H1 (cell line): ENCODE results near the gene MYPN. TPM values are rescaled to one million over a fixed set of nuclear protein-coding genes. Genes with fewer than 3 reads are reported as not detected.

Source experiments
- CTCF ChIA-PET: fragments of 300-600 bp; sonication (Branson Sonifier 250); formaldehyde crosslinking; loops from one replicate; lab custom pipeline; 2021; ENCODE audit not compliant: partially characterized antibody; lab: Charles Lee
- POLR2A ChIA-PET: fragments of 300-600 bp; sonication (Branson Sonifier 250); formaldehyde crosslinking; loops from one replicate; lab custom pipeline; 2021; ENCODE audit warnings: inconsistent platforms; ENCODE audit not compliant: partially characterized antibody; lab: Charles Lee
- DNase-seq, 2 experiments: peaks; one replicate each; pipeline versions ENCODE4 v3.0.0 to v3.0.0-alpha.2; 2010 to 2022; ENCODE audit warnings: low spot score in 2 of 2, low read depth in 1 of 2, mixed read lengths in 1 of 2
- FAIRE-seq: peaks from 2 replicates; lab custom pipeline; 2011; peaks lifted over from hg19 to GRCh38; lab: Jason Lieb, UNC
- H2AFZ ChIP-seq: 2 replicates; pipeline ENCODE4 v1.8.1; 2012; ENCODE audit warnings: low read length, inconsistent platforms
- H2AK5ac ChIP-seq: 2 replicates; pipeline ENCODE4 v1.6.1; 2013; ENCODE audit warnings: low read depth, low read length
- H2BK120ac ChIP-seq: replicated peaks from 2 replicates; pipeline ENCODE3; 2013; ENCODE audit warnings: low read depth, low read length, inconsistent platforms
- H2BK12ac ChIP-seq: 2 replicates; pipeline ENCODE4 v1.6.1; 2013; ENCODE audit warnings: low read depth, low read length
- H2BK15ac ChIP-seq: 2 replicates; pipeline ENCODE4 v1.6.1; 2013; ENCODE audit warnings: low read length
- H2BK20ac ChIP-seq: 2 replicates; pipeline ENCODE4 v1.6.1; 2013; ENCODE audit warnings: low read length
- H2BK5ac ChIP-seq: 2 replicates; pipeline ENCODE4 v1.6.1; 2013; ENCODE audit warnings: low read depth, low read length
- H3K14ac ChIP-seq: 2 replicates; pipeline ENCODE4 v1.6.1; 2013; ENCODE audit warnings: inconsistent platforms; ENCODE audit not compliant: insufficient read length
- H3K18ac ChIP-seq: 2 replicates; pipeline ENCODE4 v1.6.1; 2013; ENCODE audit warnings: low read length; ENCODE audit errors: extremely low read depth
- H3K23ac ChIP-seq: 2 replicates; pipeline ENCODE4 v1.6.1; 2013; ENCODE audit warnings: inconsistent platforms; ENCODE audit not compliant: insufficient read length
- H3K23me2 ChIP-seq: 2 replicates; pipeline ENCODE4 v1.6.1; 2013; ENCODE audit warnings: low read depth, low read length
- H3K27ac ChIP-seq: 2 replicates; pipeline ENCODE4 v1.6.1; 2011; ENCODE audit warnings: low read depth, low read length, inconsistent platforms
- H3K27me3 ChIP-seq, 4 experiments: replicated peaks in 1 of 4; 1 replicate in 1 of 4; 2 replicates in 3 of 4; pipeline versions ENCODE4 v1.6.1 to v1.8.1; 2011 to 2013; ENCODE audit warnings: low read length in 3 of 4, mild to moderate bottlenecking in 3 of 4, inconsistent platforms in 2 of 4, mixed read lengths in 2 of 4, moderate library complexity in 1 of 4; ENCODE audit not compliant: control insufficient read depth in 3 of 4, insufficient read depth in 3 of 4; ENCODE audit errors: extremely low read depth in 1 of 4
- H3K36me3 ChIP-seq, 4 experiments: 2 replicates each; pipeline versions ENCODE4 v1.6.1 to v1.8.1; 2011 to 2013; ENCODE audit warnings: mild to moderate bottlenecking in 4 of 4, low read length in 3 of 4, moderate library complexity in 2 of 4, control low read depth in 1 of 4, inconsistent platforms in 1 of 4; ENCODE audit not compliant: insufficient read depth in 4 of 4, control insufficient read depth in 2 of 4
- H3K4ac ChIP-seq: replicated peaks from 2 replicates; pipeline ENCODE3; 2013; ENCODE audit warnings: low read length, low read depth, mixed read lengths, inconsistent platforms; ENCODE audit not compliant: insufficient read length
- H3K4me1 ChIP-seq, 4 experiments: replicated peaks in 1 of 4; 1 replicate in 1 of 4; 2 replicates in 3 of 4; pipeline versions ENCODE4 v1.6.1 to v1.8.1; 2011 to 2013; ENCODE audit warnings: low read length in 3 of 4, inconsistent platforms in 2 of 4, mixed read lengths in 1 of 4; ENCODE audit not compliant: insufficient read depth in 4 of 4, control insufficient read depth in 3 of 4
- H3K4me2 ChIP-seq, 2 experiments: 2 replicates each; pipeline versions ENCODE4 v1.6.1 to v1.8.1; 2011 to 2013; ENCODE audit warnings: low read depth in 2 of 2, low read length in 2 of 2, control low read depth in 1 of 2, inconsistent platforms in 1 of 2, mild to moderate bottlenecking in 1 of 2; ENCODE audit not compliant: insufficient read depth in 1 of 2
- H3K4me3 ChIP-seq, 4 experiments: fragments of 200-600, 300-600 bp in 1 of 4; sonication (generic), shearing (Covaris generic), sonication (Bioruptor Twin) in 1 of 4; 2 replicates each; pipeline versions ENCODE4 v1.5.1 to v1.8.1; 2011 to 2016; ENCODE audit warnings: low read length in 4 of 4, low read depth in 3 of 4, control low read depth in 2 of 4, inconsistent platforms in 2 of 4, mild to moderate bottlenecking in 2 of 4, mixed read lengths in 1 of 4, moderate library complexity in 1 of 4; ENCODE audit not compliant: insufficient read depth in 2 of 4; ENCODE audit errors: extremely low read depth in 1 of 4
- H3K56ac ChIP-seq: replicated peaks from 2 replicates; pipeline ENCODE3; 2013; ENCODE audit warnings: low read depth, mild to moderate bottlenecking, mixed read lengths, low read length, inconsistent platforms; ENCODE audit not compliant: insufficient read length
- H3K79me1 ChIP-seq: 2 replicates; pipeline ENCODE4 v1.6.1; 2013; ENCODE audit warnings: low read depth, low read length, control low read depth
- H3K79me2 ChIP-seq, 2 experiments: 2 replicates each; pipeline versions ENCODE4 v1.6.1 to v1.8.1; 2012 to 2013; ENCODE audit warnings: low read length in 2 of 2, mild to moderate bottlenecking in 2 of 2, inconsistent platforms in 1 of 2; ENCODE audit not compliant: insufficient read depth in 2 of 2, control insufficient read depth in 1 of 2
- H3K9ac ChIP-seq, 4 experiments: replicated peaks in 1 of 4; 1 replicate in 1 of 4; 2 replicates in 3 of 4; pipeline versions ENCODE4 v1.6.1 to v1.8.1; 2011 to 2013; ENCODE audit warnings: low read depth in 3 of 4, low read length in 3 of 4, control low read depth in 2 of 4, mild to moderate bottlenecking in 2 of 4, moderate library complexity in 2 of 4, inconsistent platforms in 1 of 4; ENCODE audit errors: extremely low read depth in 1 of 4
- H3K9me3 ChIP-seq, 2 experiments: 2 replicates each; pipeline versions ENCODE4 v1.6.1 to v1.8.1; 2012 to 2013; ENCODE audit warnings: mild to moderate bottlenecking in 2 of 2, moderate library complexity in 2 of 2, control low read depth in 1 of 2, inconsistent platforms in 1 of 2, low read depth in 1 of 2, low read length in 1 of 2, mixed read lengths in 1 of 2; ENCODE audit not compliant: insufficient read depth in 2 of 2
- H4K20me1 ChIP-seq, 2 experiments: replicated peaks in 1 of 2; 2 replicates each; pipeline versions ENCODE3 to v1.8.1; 2011 to 2013; ENCODE audit warnings: inconsistent platforms in 2 of 2, low read length in 2 of 2, mild to moderate bottlenecking in 1 of 2; ENCODE audit not compliant: insufficient read depth in 2 of 2, control insufficient read depth in 1 of 2
- H4K5ac ChIP-seq: 2 replicates; pipeline ENCODE4 v1.6.1; 2013; ENCODE audit warnings: low read length, low read depth, mixed read lengths, inconsistent platforms; ENCODE audit not compliant: insufficient read length
- H4K8ac ChIP-seq: 2 replicates; pipeline ENCODE4 v1.8.0; 2013; ENCODE audit warnings: mild to moderate bottlenecking, moderate library complexity, low read length, inconsistent platforms; ENCODE audit not compliant: insufficient read depth; ENCODE audit errors: extremely low read depth
- H4K91ac ChIP-seq: replicated peaks from 2 replicates; pipeline ENCODE3; 2013; ENCODE audit warnings: low read length, mixed read lengths, inconsistent platforms; ENCODE audit not compliant: insufficient read length
- BRCA1 ChIP-seq: IDR thresholded peaks from 2 replicates; pipeline ENCODE4 v1.6.1; 2012; ENCODE audit warnings: low read depth, low read length, improper control_type of control experiment
- CBX5 ChIP-seq: fragments of 300-800, 300-1000 bp; sonication (generic); IDR thresholded peaks from 2 replicates; pipeline ENCODE4 v1.7.1; 2016; ENCODE audit warnings: antibody characterized with exemption, low read length, low read depth
- CHD2 ChIP-seq: IDR thresholded peaks from 2 replicates; pipeline ENCODE4 v1.6.1; 2012; ENCODE audit warnings: low read length, improper control_type of control experiment
- EZH2 ChIP-seq: fragments of 200-600 bp; sonication (generic); IDR thresholded peaks from 2 replicates; pipeline ENCODE4 v1.7.1; 2012; ENCODE audit warnings: low read depth, mild to moderate bottlenecking, moderate library complexity, low read length, inconsistent platforms; ENCODE audit not compliant: severe bottlenecking
- HDAC6 ChIP-seq: IDR thresholded peaks from one replicate; pipeline ENCODE4 v1.7.1; 2012; ENCODE audit warnings: low read depth, mild to moderate bottlenecking, inconsistent platforms, low read length, moderate library complexity
- MAFK ChIP-seq: IDR thresholded peaks from 2 replicates; pipeline ENCODE4 v1.6.1; 2012; ENCODE audit warnings: low read depth, mild to moderate bottlenecking, improper control_type of control experiment, low read length
- POLR2A ChIP-seq, 2 experiments: IDR thresholded peaks; 1 replicate in 1 of 2; 2 replicates in 1 of 2; pipeline ENCODE4 v1.6.1; 2011; ENCODE audit warnings: low read depth in 2 of 2, low read length in 2 of 2, mild to moderate bottlenecking in 2 of 2; ENCODE audit errors: control extremely low read depth in 1 of 2
- POU5F1 ChIP-seq: IDR thresholded peaks from 2 replicates; pipeline ENCODE4 v1.6.1; 2011; ENCODE audit warnings: low read depth, mild to moderate bottlenecking, low read length, moderate library complexity
- RFX5 ChIP-seq: IDR thresholded peaks from 2 replicates; pipeline ENCODE4 v1.6.1; 2011; ENCODE audit warnings: low read depth, low read length, improper control_type of control experiment, borderline replicate concordance
- SP2 ChIP-seq: IDR thresholded peaks from 2 replicates; pipeline ENCODE4 v1.6.1; 2012; ENCODE audit warnings: mild to moderate bottlenecking, low read length, inconsistent platforms
- TAF7 ChIP-seq: optimal IDR thresholded peaks from 2 replicates; pipeline ENCODE3; 2011; ENCODE audit warnings: low read depth, mild to moderate bottlenecking, inconsistent platforms, low read length, moderate library complexity, borderline replicate concordance
- TCF12 ChIP-seq: IDR thresholded peaks from 2 replicates; pipeline ENCODE4 v1.6.1; 2011; ENCODE audit warnings: low read depth, mild to moderate bottlenecking, low read length
- WGBS, 2 experiments: shearing (Covaris generic) in 1 of 2; methylation state at CpG; one replicate each; pipeline versions ENCODE4 v1.1.6 to v1.1.7; 2013 to 2015; ENCODE audit warnings: low lambda C conversion rate in 2 of 2, mixed read lengths in 2 of 2, inconsistent platforms in 1 of 2, low coverage in 1 of 2, missing lambda C conversion rate in 1 of 2; ENCODE audit not compliant: insufficient replicate concordance in 2 of 2, insufficient coverage in 1 of 2, insufficient read length in 1 of 2; ENCODE audit errors: extremely low coverage in 1 of 2, missing lambda C conversion rate in 1 of 2; 5-methylcytosine and 5-hydroxymethylcytosine counted together
- polyA plus RNA-seq, 7 experiments: library from polyadenylated mRNA; depleted of rRNA in 3 of 7; stranded (reverse) in 5 of 7; unstranded in 2 of 7; fragments of >200 nt in 5 of 7; fragments of 200-250 nt in 2 of 7; gene quantifications; 1 replicate in 5 of 7; 2 replicates in 1 of 7; 4 replicates in 1 of 7; pipeline versions ENCODE4 v1.2.1 to v1.2.3, GENCODE V29; 2011 to 2013; ENCODE audit warnings: missing spikeins in 2 of 7, mixed read lengths in 2 of 7
- total RNA-seq: library from RNA; stranded (reverse); fragmentation: NEBNext Ultra II Directional; extraction: Animal tissue kit (Norgen Biotek cat#: 25700); gene quantifications from 2 replicates; pipeline ENCODE4 v1.2.1, GENCODE V29; 2021
- TF ChIP-seq, protein P1 (sequence below): IDR thresholded peaks from 2 replicates; pipeline ENCODE4 v1.6.1; 2012; ENCODE audit warnings: inconsistent platforms
- TF ChIP-seq, protein P2 (sequence below): IDR thresholded peaks from 2 replicates; pipeline ENCODE4 v1.6.1; 2011; ENCODE audit warnings: low read length, improper control_type of control experiment

MYPN gene
- total and polyA plus RNA-seq, 2 of the 8 experiments (the other 6 are each of a cell fraction or from before 2014, with no cell fraction given): not detected

DNA sequence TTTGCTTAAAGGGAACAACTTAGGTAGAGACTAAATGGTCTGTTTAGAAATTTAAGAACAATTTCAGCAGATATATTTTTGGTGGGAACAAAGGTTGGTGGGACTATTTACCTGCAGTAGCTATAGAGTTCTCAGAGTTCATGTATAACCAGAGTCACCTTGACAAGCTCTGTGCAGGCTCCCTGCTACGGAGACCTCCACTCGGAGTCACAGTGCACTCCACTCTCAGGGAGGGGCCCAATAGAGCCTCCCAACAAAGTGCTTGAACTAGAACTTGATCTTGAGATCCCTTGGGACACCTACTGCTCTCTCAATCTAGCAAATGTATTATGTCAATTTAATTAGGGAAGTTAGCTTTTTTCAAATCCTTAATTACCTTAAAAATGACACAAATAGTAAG, 2.3 kb downstream of the MYPN start:
- Histone ChIP-seq H2BK12ac (no peak overlapping the region), H2BK120ac (no peak overlapping the region), H4K5ac (no peak overlapping the region), H2BK20ac (no peak overlapping the region), H3K79me2 (no peaks in the 10 kb centered on the region), H3K56ac (no peak overlapping the region), H3K14ac (no peak overlapping the region), H2BK15ac (no peak overlapping the region), H3K9ac (no peak overlapping the region), H2AFZ (no peak overlapping the region), H4K91ac (no peak overlapping the region), H3K27ac (no peak overlapping the region), H2AK5ac (no peak overlapping the region), H3K4me3 (no peak overlapping the region), H3K4me2 (no peak overlapping the region), H3K4ac (no peak overlapping the region), H3K9me3 (no peaks in the 10 kb centered on the region), H3K23me2 (no peaks in the 10 kb centered on the region), H3K4me1 (no peaks in the 10 kb centered on the region), H3K79me1 (no peaks in the 10 kb centered on the region), H2BK5ac (no peak overlapping the region), H3K23ac (no peak overlapping the region), H3K27me3 (no peaks in the 10 kb centered on the region), H3K18ac (no peak overlapping the region), H4K8ac (no peak overlapping the region), H3K36me3 (no peaks in the 10 kb centered on the region), H4K20me1 (no peaks in the 10 kb centered on the region)
- WGBS, 2 experiments: 79% methylated on average over 2 of the region's 2 CpGs; no CpG with 5 or more reads in 1 of the 2 experiments
- CTCF ChIA-PET: interaction anchor here (0.6 kb wide), 1 partner anchor 91 kb away, joined by 3 read pairs; no protein-coding TSS in a partner anchor
- FAIRE-seq: no peak
- DNase-seq: no peak
- POLR2A ChIA-PET: interaction anchor here (0.9 kb wide), 1 partner anchor 13 kb away, joined by 3 read pairs; no protein-coding TSS in a partner anchor
- TF ChIP-seq, protein P1, sequence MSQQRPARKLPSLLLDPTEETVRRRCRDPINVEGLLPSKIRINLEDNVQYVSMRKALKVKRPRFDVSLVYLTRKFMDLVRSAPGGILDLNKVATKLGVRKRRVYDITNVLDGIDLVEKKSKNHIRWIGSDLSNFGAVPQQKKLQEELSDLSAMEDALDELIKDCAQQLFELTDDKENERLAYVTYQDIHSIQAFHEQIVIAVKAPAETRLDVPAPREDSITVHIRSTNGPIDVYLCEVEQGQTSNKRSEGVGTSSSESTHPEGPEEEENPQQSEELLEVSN: no peak
- no peak for TF ChIP-seq TAF7
- no peak for TF ChIP-seq TCF12
- TF ChIP-seq MAFK: no peak
- TF ChIP-seq CBX5: no peak
- no peak for TF ChIP-seq POLR2A (IDR thresholded peaks at IDR 0.05; ENCODE audit: control extremely low read depth in 1 of 2, low read depth in 2 of 2, low read length in 2 of 2)
- no peak for TF ChIP-seq HDAC6
- TF ChIP-seq, protein P2, sequence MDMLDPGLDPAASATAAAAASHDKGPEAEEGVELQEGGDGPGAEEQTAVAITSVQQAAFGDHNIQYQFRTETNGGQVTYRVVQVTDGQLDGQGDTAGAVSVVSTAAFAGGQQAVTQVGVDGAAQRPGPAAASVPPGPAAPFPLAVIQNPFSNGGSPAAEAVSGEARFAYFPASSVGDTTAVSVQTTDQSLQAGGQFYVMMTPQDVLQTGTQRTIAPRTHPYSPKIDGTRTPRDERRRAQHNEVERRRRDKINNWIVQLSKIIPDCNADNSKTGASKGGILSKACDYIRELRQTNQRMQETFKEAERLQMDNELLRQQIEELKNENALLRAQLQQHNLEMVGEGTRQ: no peak
- TF ChIP-seq EZH2: no peak
- TF ChIP-seq POU5F1: no peak
- no peak for TF ChIP-seq CHD2
- no peak for TF ChIP-seq RFX5
- no peak for TF ChIP-seq BRCA1
- no peak for TF ChIP-seq SP2
